HG02588 (cell line): ENCODE measurements around the gene INPP4B.

Source experiments
- ATAC-seq: cut with Tn5 transposase; IDR thresholded peaks from one replicate; pipeline ENCODE4 v1.9.1; 2021; ENCODE audit warnings: mild to moderate bottlenecking, moderate library complexity; ENCODE audit not compliant: unreplicated experiment

INPP4B gene

DNA sequence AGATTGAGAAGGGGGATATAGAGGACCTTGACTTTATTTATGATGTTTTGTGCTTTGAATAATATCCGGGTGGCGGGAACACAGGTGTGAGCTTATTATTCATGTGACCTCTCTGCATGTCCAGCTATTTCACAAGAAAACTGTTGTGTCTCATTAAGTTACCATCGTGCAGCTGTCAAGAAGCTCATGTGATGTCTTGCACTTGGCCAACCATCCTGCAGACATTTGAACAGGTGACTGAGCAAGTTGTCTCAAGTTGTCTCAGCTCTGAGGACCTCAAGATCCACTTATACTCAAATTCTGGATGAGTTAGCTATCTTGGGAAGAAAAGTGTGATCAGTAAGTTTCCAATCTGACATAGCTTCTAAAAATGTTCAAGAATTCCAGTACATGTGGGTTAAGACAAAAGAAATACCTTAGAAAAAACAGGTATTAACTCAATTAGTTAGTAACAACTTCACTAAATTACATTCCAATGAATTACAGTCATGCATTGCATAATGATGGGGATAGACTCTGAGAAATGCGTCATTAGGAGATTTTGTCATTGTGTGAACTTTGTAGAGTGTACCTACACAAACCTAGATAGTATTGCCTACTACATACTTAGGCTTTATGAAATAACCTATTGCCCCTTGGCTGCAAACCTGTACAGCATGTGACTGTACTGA is 462.2 kb downstream of the INPP4B start:
- ATAC-seq = no peak

DNA sequence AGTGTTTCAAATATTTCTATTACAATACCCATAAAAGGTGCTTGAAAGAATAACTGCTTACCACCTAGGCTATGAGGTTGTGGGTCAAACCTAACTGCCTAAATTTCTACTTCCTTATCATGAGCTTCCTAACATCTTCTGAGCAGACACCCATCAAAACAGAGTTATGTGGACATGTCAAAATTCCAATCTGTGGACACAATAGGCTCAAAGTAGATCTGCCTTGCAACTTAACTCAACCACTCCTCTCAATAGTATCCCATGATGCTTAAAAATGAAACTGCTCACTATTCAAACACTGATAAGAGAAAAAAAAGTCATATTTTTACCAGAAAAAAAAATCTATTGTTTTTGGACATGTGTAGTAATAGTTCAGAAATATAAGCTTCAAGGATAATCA is 462.7 kb downstream of the INPP4B start:
- no peak for ATAC-seq

DNA sequence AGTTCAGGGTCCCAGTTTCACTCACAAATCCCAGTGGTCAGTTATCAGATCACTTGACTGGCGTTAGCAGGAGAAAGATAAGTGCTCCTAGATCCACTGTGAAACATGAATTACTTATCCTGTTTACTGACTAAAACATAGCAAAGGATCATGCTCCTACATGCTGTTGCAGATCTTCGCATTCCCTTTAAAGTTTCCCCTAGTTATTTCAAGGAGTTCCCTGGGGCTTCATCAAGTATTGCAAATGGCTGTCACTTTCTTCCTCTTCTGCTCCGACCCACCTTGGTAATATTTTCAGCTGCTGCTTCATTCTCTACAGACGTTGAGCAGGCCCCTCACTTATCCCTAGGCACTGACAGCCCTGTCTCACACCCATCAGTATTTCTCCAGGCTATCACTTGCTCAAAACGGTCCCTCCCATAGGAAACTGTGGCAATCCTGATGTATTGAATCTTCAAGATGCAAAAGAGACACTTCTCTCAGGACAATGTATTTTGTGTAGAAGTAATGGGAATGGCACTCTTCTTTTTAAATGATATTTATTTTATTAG is 466.0 kb downstream of the INPP4B start:
- no peak for ATAC-seq

DNA sequence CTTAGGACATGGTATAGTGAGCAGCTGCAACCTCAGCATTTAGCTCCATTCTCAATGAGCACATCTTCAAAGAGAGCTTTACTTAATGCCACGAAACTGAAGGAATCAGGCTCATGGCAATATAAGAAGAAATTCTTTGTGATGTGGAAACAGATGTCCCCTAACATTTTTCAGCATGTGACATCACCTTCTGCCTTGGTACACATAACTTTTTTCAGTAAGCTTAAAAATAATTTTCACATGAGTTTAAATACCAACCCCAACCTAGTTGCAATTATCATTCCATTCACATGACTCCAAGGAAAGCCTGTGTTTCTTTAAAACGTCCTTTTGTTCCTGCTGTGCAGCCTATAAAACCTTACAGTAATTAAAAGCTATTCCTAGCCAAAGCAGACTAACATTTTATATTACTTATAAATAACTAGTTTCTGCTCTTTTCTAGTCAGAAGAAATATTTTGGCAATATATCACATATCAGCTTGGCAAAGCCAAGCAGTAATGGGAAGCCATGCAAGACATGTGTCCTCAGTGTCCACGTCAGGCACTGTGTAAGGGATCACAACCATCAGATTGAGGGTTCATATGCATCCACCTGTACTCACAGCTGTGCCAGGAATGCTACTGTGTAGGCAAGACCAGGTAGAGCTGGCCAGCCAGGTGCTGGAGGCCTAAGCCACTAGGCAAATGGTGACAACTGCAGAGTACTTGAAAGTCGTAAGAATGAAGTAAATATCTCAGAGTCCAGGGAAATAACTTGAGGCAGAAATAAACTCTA is 466.6 kb downstream of the INPP4B start:
- no peak for ATAC-seq

DNA sequence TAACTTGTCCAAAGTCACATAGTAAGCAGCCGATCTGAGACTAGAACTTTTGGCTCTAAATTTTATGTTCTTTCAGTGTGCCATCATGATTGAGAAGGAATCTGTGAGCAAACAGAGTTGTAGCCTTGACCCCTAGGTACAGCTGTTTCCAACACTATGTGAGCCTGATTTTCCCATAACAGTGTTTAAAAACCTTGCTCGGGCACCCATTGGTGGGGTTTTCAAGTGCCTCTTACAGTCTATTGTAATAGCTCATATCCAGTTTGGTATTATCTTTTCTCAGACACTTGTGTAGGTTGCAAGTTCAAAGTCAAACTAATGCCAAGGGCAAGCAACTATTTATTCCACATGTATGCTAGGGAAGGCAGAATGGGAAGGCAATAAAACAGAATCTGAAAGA is 467.9 kb downstream of the INPP4B start:
- no peak for ATAC-seq

DNA sequence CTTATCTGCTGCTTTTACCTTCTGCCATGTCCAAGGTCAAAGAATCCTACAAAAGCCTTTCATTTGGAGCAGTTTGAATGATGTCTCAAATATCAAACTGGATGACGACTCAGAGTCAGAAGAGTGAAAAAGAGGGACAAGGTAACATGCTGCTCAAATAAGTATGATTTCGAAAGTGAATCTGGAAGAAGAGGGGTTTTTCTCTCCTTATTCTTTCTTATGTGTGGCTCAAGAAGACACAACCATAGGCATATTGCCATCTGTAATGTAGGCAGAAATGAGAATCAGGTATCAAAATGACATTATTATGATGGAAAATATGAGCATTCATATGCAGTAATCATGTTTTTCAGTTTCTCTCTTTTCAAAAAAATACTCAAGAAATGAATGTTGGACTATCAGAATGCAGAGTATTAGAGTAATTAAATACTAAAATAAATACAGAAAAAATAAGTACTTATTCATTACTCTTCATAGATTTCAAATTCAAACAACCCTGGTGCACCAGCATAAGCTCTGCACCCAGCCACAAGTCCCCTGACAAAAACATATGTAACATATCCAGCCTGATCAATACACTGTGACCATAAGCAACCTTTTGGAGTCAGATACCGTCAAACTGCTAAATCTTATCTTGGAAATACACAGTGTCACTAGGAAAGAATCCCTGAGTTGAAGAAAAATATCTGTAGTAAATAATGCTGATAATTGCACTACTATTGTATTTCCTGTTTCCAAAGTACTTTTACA is 468.6 kb downstream of the INPP4B start:
- no peak for ATAC-seq

DNA sequence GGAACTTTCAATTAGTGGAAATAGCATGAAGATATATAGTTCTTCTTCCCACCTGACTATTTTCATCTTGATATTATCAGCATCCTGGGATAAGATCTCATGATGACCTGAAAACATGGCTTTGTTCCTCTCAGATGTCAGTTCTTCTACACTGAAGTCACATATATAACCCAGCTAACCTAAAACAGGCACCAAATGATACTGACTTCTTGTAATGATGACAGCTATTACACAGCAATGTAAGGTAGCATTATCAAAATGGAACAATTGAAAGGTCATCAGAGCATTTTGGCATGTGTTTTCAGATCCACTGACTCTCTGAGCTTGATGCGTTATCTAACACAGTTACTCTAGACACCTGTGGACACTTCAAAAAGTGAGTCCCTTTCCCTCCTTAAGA is 469.9 kb downstream of the INPP4B start:
- no peak for ATAC-seq

DNA sequence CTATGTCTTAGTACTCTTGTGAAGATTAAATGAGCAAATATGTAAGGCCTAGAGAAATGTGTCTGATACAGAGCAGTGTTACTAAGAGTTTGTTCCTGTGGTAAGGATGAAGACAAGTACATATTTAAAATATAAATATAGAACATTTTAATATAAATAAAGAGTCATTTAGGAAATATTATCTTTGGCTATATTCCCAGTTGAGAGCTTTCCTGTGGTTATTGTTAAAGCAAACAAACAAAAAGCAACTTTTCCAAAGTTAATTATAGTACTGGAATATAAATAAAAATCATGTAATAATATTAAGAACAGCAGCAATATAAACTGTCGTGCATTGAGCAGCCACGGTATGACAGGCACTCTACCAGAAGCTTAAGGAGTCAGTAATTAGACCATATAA is 472.5 kb downstream of the INPP4B start:
- no peak for ATAC-seq

DNA sequence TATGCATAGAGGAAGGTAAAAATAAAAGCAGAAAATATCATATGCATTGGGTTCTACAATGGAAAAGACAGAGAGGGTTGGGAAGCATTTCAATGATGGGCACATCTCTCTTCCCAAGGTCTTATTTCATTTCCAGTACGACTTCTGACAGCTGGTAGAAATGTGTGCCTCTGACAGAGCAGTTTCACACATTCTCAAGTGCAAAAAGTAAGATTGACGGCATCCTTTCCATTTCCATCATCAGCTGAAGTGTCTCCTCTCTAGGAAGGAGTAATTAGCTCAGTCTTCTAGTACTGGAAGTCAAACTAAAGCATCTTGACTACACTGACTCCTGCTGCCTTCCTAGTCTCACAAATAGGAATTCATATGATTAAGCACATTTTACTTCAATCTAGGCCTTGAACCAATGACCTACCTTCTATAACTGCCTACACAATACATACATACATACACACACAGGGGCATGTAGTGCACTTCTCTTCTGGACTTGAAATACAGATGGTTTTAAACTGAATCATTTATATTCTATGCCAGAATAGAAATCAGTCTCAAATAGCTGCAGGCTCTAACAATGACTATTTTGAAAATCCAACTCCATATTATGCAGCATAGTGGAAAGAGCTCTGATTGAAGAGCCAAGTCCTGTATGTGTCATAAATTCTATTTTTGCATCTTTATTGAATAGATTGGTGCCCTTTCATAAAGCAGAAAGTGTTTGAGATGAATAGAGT is 473.4 kb downstream of the INPP4B start:
- ATAC-seq = no peak

DNA sequence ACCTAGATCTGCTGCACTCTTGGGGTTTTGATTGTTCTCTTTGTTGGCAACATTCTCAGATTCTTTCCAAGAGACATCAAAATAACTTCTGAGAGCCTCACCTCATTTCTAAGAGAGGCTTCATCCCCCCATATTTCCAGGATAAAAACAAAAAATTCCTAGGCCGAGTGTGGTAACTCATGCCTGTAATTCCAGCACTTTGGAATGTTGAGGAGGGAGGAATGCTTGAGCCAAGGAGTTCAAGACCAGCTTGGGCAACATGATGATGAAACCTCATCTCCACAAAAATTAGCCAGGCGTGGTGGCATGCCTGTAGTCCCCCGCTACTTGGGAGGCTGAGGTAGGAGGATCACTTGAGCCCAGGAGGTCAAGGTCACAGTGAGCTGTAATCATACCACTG is 477.0 kb downstream of the INPP4B start:
- no peak for ATAC-seq

DNA sequence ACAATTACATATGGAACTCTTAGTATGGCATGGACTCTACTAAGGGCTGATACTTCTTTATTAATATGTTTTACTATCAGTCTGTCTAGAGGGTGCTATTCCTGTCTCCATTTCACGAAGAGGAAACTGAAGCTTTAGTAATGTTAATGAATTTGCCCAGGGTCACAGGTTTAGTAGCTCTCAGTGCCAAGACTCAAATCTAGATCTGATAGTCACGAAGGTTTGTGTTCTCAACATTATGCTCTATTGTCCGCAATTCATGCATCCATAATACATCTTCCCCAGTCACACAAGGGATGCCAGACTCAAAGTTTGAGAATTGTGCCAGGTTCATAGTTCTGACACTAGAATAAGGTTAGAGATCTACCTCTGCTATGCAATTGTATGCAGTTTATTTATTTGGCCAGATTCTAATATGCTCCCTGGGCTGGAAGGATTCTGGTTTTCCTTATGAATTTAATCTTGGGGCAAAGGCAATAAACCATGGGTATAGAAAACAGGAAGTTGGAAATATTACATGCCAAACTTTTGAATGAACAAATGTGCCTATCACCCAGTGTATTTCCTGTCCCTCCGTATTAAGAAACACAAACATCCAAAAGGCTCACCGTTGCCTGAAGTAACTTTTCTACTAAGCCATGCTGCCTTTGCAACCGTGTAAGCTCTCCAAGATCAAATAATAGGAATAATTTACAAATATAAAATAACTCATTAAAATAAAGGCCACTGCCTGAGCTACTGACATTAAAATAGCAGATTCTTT is 478.5 kb downstream of the INPP4B start:
- ATAC-seq = no peak

DNA sequence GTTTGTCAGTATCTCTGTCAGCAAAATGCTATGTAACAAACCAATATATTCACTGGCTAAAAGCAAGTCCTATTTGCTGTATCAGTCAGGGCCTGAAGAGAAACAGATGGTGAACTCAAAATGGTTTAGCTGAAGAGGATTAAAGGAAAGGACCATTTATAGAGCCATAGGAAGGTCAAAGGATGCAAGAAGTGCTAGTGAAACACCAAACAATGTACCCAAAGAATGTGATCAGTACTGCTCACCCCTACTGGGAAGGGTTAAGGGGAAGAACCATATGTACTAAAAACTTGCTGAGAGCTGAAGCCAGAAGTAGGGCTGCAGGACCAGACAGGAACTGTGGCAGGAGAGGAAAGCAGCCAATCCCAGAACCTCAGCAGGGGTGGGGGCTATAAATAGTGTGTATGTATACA is 479.3 kb downstream of the INPP4B start:
- ATAC-seq = no peak

DNA sequence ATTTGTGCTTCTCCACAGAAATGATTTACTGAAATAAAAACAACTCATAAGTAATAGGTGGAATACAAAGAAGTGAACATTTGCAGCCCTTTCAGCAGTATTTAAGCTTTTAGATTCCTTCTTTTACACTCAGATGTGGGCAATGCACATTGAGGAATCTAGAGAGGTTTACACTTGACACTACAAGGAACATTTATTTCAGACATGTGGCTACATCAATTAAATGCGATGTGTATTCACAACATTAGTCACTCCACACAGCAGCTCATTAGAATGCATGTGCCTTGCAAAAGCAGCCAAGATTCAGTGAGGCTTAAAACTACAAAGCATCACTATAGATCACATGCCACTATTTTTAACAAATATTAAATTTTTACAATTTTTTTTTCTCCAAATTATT is 480.7 kb downstream of the INPP4B start:
- ATAC-seq = no peak

DNA sequence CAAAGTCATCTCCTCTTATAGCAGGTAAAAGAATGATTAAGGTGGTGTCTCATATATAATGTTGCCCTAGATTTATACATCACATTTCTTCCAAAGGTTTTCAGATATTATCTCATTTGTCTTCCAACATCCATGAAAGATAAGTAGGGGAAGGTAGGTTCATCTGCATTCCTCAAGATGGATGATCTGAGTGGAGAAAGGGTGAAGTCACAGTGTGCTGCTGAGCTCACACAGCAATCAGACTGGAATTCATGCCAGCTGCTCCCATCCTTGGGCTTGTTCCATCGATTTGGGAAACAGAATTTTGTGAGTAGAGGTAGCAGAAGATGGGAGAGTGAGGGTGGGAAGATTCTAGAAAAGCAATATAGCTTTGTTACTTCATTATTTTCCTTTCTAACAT is 482.4 kb downstream of the INPP4B start:
- no peak for ATAC-seq

DNA sequence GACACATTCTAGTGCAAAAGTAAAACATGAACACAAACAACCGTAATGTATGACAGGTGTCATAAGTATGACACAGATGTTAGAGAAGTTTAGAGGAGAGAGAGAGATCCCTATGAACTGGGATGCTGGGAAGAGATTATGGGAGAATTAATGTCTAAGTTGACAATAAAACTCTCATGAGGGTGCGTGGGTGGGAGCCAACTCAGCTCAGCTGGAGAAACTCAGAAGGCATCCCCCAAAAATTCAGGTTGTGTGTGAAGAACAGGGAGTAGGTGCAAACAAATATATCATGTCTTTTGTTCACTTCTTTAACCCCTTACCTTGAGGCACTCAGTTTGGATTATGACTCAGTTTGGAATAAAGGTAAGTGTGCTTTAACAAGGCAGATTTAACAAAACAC is 484.1 kb downstream of the INPP4B start:
- no peak for ATAC-seq

DNA sequence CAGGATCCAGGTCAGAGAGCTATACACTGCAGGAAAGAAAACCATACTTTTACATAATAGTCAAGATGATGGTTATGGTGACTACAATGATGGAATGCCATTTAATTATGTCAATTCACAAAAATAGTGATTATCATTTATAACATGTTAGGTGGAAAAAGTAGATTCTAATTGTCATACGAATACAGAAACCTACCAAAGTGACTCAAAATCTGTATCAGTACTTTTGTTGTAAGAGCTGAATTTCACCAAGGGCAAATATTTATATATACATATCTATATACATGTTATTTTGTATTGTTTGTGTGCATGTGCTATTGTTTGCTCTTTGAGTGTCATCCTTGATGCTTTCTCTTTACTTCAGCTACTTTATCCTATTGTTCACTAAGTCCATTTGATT is 485.4 kb downstream of the INPP4B start:
- ATAC-seq = no peak

DNA sequence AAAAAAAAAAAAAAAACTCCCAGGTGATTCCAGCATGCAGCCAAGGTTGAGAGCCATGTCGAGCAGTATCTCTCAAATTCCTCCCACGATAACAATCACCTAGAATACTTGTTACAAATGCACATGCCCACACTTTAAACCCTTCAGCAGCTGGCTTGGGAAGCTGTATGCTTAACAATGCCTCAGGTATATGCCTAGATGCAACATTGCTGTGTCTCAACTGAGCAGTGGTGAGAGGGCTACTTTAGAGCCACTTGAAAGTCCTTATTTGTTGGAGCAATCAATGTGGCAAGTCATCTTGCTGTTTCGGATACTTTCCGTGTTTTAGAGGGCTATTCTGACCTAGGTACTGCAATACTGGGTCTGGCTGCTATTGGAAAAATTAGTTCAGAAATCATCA is 487.4 kb downstream of the INPP4B start:
- ATAC-seq = no peak

DNA sequence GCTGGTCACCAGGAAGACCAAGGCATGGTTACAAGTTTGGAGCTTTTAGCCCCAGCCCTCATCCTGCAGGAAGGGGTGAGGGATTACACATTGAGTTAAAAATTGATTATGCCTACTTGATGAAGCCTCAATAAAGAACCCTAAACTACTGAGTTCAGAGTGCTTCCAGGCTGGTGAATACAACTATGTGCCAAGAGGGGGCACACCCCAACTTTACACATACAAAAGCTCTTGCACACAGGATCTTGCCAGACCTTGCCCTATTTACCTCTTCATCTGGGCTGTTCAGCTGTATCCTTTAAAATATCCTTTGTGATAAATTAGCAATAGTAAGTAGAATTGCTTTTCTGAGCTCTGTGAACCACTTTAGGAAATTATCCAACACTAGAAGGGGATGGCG is 489.3 kb downstream of the INPP4B start:
- no peak for ATAC-seq

DNA sequence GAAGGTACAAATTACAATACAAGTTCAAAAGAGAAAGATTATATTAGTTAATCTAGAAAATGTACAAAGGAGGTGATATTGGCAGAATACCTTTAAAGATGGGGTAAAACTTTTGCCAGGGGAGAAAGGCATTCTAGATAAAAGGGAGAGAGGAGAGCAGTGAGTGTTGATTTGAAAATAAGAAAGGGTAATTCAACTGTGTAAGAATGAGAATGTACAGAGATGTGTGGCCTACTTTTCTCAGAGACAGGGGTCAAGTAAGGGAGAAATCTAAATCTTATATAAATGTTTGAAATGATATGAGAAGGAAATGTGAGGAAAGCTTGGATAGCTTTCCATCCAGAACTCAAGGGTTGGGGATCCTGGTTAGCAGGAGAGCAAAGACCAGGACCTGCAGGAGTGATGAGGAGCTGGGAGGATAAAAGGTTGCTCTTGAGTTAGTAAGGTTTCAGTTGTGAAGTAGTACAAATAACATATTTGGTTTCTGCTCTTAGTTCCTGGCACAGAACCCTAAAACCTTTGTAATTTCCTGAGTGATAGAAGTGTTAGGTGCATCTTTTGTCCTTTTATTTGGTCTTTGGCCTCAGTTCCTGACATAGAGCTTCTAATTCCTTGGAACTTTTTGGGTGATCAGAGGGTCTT is 489.9 kb downstream of the INPP4B start:
- no peak for ATAC-seq

DNA sequence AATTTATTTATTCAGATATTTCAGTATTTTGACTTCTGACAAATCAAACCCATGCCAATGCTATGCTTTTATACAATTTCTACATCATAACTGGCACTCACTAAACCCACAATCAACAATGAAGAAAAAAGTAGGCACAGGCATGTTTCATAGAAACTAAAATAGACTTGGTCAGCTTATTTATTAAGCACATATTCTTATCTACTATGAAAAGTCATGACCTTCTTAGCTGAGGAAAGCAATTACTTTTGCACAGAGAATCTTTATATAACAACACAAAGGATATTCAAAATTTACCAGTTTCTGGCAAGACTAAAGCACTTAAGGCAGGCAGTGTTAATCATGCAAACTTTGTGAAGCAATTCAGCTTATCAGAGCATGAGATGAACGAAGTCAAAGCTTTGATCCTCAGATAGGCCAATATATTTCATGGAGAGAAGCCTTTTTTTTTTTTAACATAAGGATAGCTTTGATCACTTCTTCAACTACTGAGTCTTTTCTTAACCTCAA is 490.6 kb downstream of the INPP4B start:
- ATAC-seq = no peak
